ENCODE results near the gene IL24.

The IL24 gene

DNA sequence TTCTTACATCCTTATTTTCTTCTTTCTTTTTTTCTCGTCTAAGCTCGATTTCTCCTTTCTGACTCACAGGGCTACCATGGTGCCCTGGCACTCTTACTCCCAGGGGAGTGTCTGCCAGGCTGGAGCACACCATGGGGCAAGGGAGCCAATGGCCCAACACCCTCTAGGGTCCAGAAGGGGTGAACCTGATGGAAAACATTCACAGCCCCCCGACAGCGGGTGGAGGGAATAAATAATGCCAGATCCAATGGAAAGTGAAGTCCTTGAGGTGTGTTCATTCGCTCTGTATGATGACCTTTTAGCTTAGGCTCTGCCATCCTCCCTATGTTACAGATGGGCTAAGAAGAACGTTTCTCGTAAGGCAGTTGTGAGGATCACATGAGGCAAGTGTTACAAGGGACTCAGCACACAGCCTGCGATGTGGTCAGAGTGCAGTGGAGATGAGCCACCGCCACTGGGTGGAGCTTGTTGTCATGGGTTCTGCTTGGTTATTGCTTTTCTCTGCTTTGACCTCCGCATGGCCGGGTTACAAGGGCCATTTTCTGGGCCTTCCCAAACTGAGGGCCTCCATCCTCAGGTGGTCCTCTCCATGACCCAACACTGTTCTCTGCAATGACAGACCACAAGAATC lies 28.0 kb downstream of the IL24 start:
- TF ChIP-seq, protein P1, sequence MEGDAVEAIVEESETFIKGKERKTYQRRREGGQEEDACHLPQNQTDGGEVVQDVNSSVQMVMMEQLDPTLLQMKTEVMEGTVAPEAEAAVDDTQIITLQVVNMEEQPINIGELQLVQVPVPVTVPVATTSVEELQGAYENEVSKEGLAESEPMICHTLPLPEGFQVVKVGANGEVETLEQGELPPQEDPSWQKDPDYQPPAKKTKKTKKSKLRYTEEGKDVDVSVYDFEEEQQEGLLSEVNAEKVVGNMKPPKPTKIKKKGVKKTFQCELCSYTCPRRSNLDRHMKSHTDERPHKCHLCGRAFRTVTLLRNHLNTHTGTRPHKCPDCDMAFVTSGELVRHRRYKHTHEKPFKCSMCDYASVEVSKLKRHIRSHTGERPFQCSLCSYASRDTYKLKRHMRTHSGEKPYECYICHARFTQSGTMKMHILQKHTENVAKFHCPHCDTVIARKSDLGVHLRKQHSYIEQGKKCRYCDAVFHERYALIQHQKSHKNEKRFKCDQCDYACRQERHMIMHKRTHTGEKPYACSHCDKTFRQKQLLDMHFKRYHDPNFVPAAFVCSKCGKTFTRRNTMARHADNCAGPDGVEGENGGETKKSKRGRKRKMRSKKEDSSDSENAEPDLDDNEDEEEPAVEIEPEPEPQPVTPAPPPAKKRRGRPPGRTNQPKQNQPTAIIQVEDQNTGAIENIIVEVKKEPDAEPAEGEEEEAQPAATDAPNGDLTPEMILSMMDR (IDR thresholded peaks at IDR 0.05; ENCODE audit: low read depth, low read length), result peak; percentile 48
- Histone ChIP-seq H3K9me3 (ENCODE audit: severe bottlenecking) (peaks cover 5% of the 10 kb centered on the region), H3K27me3 (ENCODE audit: insufficient read depth, low read depth, severe bottlenecking) (peaks cover 85% of the 10 kb centered on the region), H3K27ac (no peak overlapping the region), H3K36me3 (no peaks in the 10 kb centered on the region), H3K4me3 (ENCODE audit: low read depth, low read length) (no peak overlapping the region)
- peak; percentile 43 for DNase-seq

DNA sequence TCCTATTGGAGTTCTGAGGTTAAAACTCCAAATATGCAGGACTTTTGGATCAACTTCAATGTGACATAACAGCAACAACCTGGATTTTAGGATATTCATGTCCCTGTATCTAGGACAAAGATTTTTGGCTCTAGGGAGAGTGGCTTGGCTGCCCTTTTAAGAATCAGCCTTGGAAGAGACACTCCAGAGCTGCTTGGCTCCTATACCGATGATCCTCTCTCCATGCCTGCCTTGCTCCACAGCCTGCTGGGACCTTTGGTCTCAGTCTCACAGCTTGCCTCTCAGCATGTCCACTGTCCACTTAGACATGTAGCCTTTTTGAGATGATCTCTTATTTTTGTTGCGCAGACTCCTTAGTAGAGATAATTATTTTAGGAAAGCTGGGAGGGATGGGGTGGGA lies 29.0 kb downstream of the IL24 start:
- TF ChIP-seq, protein P1 (IDR thresholded peaks at IDR 0.05; ENCODE audit: low read depth, low read length), result no peak
- H3K27me3 ChIP-seq (ENCODE audit: insufficient read depth, low read depth, severe bottlenecking), result peaks cover 85% of the 10 kb centered on the region
- DNase-seq, result no peak

GRCh38 chr1:206929524-206929923 lies 32.3 kb downstream of the IL24 start:
- no peak overlapping the region for H3K27ac ChIP-seq
- no peak for DNase-seq

More for the DNA sequence above, 29.0 kb downstream of the IL24 start:
- Histone ChIP-seq H3K9me3 (ENCODE audit: severe bottlenecking) (peaks cover 3% of the 10 kb centered on the region), H3K27ac (no peak overlapping the region), H3K36me3 (no peaks in the 10 kb centered on the region), H3K4me3 (ENCODE audit: low read depth, low read length) (no peak overlapping the region)

GRCh38 chr1:206930210-206930798 lies 33.1 kb downstream of the IL24 start:
- Histone ChIP-seq H3K27ac (no peak overlapping the region), H3K4me3 (ENCODE audit: low read depth, low read length) (no peak overlapping the region)
- DNase-seq, result no peak

More at GRCh38 chr1:206929524-206929923, 32.3 kb downstream of the IL24 start:
- Histone ChIP-seq H3K4me3 (ENCODE audit: low read depth, low read length) (no peak overlapping the region), H3K9me3 (ENCODE audit: severe bottlenecking) (no peaks in the 10 kb centered on the region), H3K36me3 (no peaks in the 10 kb centered on the region), H3K27me3 (ENCODE audit: insufficient read depth, low read depth, severe bottlenecking) (peaks cover 95% of the 10 kb centered on the region)
- TF ChIP-seq, protein P1 (IDR thresholded peaks at IDR 0.05; ENCODE audit: low read depth, low read length), result no peak

DNA sequence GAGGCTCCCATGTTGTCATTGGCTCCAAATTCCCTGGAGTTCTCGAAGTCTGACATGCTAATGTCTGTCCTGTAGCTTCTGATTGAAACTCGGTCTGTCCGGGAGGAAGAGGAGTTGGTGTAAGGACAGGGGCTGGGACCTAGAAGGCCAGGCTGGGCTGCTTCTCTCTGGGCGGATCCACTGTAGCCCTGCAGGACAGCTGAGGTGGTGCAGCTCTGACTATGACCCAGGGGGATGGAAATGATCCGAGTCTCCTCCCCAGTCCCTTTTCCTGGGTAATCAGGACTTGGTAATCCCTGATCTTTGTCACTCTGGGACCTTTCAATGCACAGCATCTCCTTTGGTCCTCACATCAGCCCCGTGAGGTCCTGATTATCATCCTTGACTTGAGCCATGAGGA lies 34.5 kb downstream of the IL24 start:
- H3K27me3 ChIP-seq (ENCODE audit: insufficient read depth, low read depth, severe bottlenecking), result peaks cover 98% of the 10 kb centered on the region
- no peaks in the 10 kb centered on the region for H3K9me3 ChIP-seq (ENCODE audit: severe bottlenecking)
- TF ChIP-seq, protein P1 (IDR thresholded peaks at IDR 0.05; ENCODE audit: low read depth, low read length), result peak; percentile 55
- peak; percentile 42 for DNase-seq
- no peak overlapping the region for H3K27ac ChIP-seq
- H3K4me3 ChIP-seq (ENCODE audit: low read depth, low read length), result no peak overlapping the region
- H3K36me3 ChIP-seq, result no peaks in the 10 kb centered on the region

More at GRCh38 chr1:206930210-206930798, 33.1 kb downstream of the IL24 start:
- no peaks in the 10 kb centered on the region for H3K36me3 ChIP-seq
- H3K9me3 ChIP-seq (ENCODE audit: severe bottlenecking), result no peaks in the 10 kb centered on the region
- peaks cover 96% of the 10 kb centered on the region for H3K27me3 ChIP-seq (ENCODE audit: insufficient read depth, low read depth, severe bottlenecking)
- TF ChIP-seq, protein P1 (IDR thresholded peaks at IDR 0.05; ENCODE audit: low read depth, low read length), result no peak
